ENCODE measurements around the gene IFNLR1. TPM values are rescaled to one million over a fixed set of nuclear protein-coding genes. Genes with fewer than 3 reads are reported as not detected.
A peak's percentile ranks its signal among the peaks of the same experiment; 100 is the strongest.

IFNLR1 gene
- total and polyA plus RNA-seq, 12 donors, result 0.51 to 3.7 (median 2.4) TPM

- DNase-seq (peak; percentile 35 to 60), ATAC-seq (peak; percentile 39 to 80 (median 72))
- Histone ChIP-seq H3K4me1 (peaks cover 0 to 19% (median 4%) of the 10 kb centered on the region in 9 donors), H3K27ac (no peak overlapping the region), H3K9me3 (no peaks in the 10 kb centered on the region), H3K4me3 (peak overlapping the region in 1 of 10 donors; percentile 23), H3K27me3 (peaks cover 0 to 6% (median 0%) of the 10 kb centered on the region in 7 donors), H3K36me3 (no peaks in the 10 kb centered on the region)
- TF ChIP-seq, protein P1, sequence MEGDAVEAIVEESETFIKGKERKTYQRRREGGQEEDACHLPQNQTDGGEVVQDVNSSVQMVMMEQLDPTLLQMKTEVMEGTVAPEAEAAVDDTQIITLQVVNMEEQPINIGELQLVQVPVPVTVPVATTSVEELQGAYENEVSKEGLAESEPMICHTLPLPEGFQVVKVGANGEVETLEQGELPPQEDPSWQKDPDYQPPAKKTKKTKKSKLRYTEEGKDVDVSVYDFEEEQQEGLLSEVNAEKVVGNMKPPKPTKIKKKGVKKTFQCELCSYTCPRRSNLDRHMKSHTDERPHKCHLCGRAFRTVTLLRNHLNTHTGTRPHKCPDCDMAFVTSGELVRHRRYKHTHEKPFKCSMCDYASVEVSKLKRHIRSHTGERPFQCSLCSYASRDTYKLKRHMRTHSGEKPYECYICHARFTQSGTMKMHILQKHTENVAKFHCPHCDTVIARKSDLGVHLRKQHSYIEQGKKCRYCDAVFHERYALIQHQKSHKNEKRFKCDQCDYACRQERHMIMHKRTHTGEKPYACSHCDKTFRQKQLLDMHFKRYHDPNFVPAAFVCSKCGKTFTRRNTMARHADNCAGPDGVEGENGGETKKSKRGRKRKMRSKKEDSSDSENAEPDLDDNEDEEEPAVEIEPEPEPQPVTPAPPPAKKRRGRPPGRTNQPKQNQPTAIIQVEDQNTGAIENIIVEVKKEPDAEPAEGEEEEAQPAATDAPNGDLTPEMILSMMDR (IDR thresholded peaks at IDR 0.05), result peak; percentile 78 to 92 (median 88)
- intact Hi-C loops (cut with DNase I), result loop anchor here in 8 of 10 donors (1.0 to 5.0 kb wide), 9 partner anchors 191 to 438 kb away; no protein-coding TSS in a partner anchor
- 29 to 30% methylated on average over 15 of the region's 15 CpGs for WGBS, 2 donors
These were observed 12.3 kb upstream of the IFNLR1 start for GRCh38 chr1:24199291-24199900.

- intact Hi-C loops (cut with DNase I), result loop anchor here in 8 of 10 donors (1.0 to 5.0 kb wide), 9 partner anchors 192 to 439 kb away; no protein-coding TSS in a partner anchor
- H3K36me3 ChIP-seq, result no peaks in the 10 kb centered on the region
These were observed 11.7 kb upstream of the IFNLR1 start for GRCh38 chr1:24198766-24199165.

GRCh38 chr1:24195874-24196273 lies 8.8 kb upstream of the IFNLR1 start:
- intact Hi-C loops (cut with DNase I), result loop anchor here in 4 of 10 donors (5.0 kb wide), 3 partner anchors 331 to 441 kb away; no protein-coding TSS in a partner anchor
- WGBS, 2 donors, result 62 to 64% methylated on average over 22 of the region's 22 CpGs

More at GRCh38 chr1:24198766-24199165, 11.7 kb upstream of the IFNLR1 start:
- no peak overlapping the region for H3K27ac ChIP-seq
- 60 to 68% methylated on average over 8 of the region's 8 CpGs for WGBS, 2 donors
- TF ChIP-seq, protein P1 (IDR thresholded peaks at IDR 0.05), result no peak
- no peak for DNase-seq
- peaks cover 0 to 19% (median 4%) of the 10 kb centered on the region in 9 donors for H3K4me1 ChIP-seq
- no peaks in the 10 kb centered on the region for H3K9me3 ChIP-seq
- H3K4me3 ChIP-seq, result no peak overlapping the region
- H3K27me3 ChIP-seq, result peaks cover 0 to 9% (median 0%) of the 10 kb centered on the region in 7 donors
- no peak for ATAC-seq

DNA sequence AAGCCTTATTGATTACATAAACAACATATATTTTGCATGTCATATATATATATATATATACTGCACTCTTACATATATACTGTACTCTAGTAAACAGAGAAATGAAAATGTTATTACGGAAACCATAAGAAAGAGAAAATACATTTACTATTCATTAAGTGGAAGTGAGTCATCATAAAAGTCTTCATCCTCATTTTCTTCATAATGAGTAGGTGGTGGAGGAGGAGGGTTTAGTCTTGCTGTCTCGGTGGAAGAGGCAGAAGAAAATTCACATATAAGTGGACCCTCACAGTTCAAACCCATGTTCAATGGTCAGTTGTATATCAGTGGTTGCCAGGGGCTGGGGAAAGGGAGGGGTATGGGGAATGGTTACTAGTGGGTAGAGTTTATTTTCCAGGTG lies 8.0 kb upstream of the IFNLR1 start:
- no peaks in the 10 kb centered on the region for H3K36me3 ChIP-seq
- TF ChIP-seq, protein P1 (IDR thresholded peaks at IDR 0.05), result no peak
- H3K27me3 ChIP-seq, result peaks cover 0 to 9% (median 0%) of the 10 kb centered on the region in 7 donors
- no peak overlapping the region for H3K4me3 ChIP-seq
- DNase-seq, result no peak
- no peak overlapping the region for H3K27ac ChIP-seq
- H3K4me1 ChIP-seq, result peaks cover 0 to 41% (median 3%) of the 10 kb centered on the region in 9 donors
- H3K9me3 ChIP-seq, result no peaks in the 10 kb centered on the region
- ATAC-seq, result no peak
- intact Hi-C loops (cut with DNase I), result loop anchor here in 4 of 10 donors (5.0 kb wide), 3 partner anchors 332 to 442 kb away; no protein-coding TSS in a partner anchor
- WGBS, 2 donors, result 68 to 74% methylated on average over 2 of the region's 2 CpGs

More at GRCh38 chr1:24195874-24196273, 8.8 kb upstream of the IFNLR1 start:
- H3K9me3 ChIP-seq, result no peaks in the 10 kb centered on the region
- no peak for DNase-seq
- peaks cover 0 to 34% (median 3%) of the 10 kb centered on the region in 9 donors for H3K4me1 ChIP-seq
- H3K27ac ChIP-seq, result no peak overlapping the region
- ATAC-seq, result no peak
- no peaks in the 10 kb centered on the region for H3K36me3 ChIP-seq
- TF ChIP-seq, protein P1 (IDR thresholded peaks at IDR 0.05), result no peak
- H3K27me3 ChIP-seq, result peaks cover 0 to 9% (median 0%) of the 10 kb centered on the region in 7 donors
- no peak overlapping the region for H3K4me3 ChIP-seq
